ENCODE measurements around the gene JAK3. TPM values are rescaled to one million over a fixed set of nuclear protein-coding genes. Genes with fewer than 3 reads are reported as not detected.

The JAK3 gene
- total and polyA plus RNA-seq, 2 of the 4 experiments (the other 2 are of a cell fraction), result 0.36 to 1.5 TPM

DNA sequence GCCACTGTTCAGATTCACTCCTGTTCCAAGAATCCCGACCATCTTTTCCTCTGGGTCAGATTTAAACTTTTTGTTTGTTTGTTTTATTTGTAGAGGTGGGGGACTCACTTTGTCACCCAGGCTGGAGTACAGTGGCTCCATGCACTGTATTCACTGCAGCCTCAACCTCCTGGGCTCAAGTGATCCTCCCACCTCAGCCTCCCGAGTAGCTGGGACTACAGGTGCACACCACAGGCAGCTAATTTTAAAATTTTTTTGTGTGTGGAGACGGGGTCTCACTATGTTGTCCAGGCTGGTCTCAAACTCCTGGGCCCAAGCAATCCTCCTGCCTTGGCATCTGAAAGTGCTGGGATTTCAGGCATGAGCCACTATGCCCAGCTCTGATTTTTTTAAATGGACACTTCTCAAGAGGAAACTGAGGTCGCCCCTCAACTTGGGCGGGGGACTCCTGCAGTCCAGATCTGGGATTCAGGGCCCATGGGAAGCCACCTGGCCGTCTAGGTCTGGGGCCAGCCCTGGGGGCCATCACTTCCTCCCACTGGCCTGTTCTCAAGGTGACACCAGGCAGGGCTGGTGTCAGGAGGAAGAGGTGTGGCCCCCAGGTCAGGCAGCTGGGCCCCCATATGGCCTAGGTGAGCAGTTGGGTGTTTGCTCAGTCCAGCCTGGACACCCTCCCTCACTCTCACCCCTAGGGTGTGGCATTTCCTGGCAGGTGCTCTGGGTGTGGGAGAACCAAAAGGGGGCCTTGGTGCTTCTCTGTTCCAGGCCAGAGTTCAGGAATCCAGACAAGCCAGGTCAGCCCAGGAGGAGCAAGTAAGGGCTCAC lies 51.6 kb downstream of the JAK3 start:
- no TSS peak for BruUV-seq (replicated peaks)
- TF ChIP-seq FOS (IDR thresholded peaks at IDR 0.05; ENCODE audit: low read depth, low read length) (no peak), NFE2L2 (IDR thresholded peaks at IDR 0.05; ENCODE audit: low read depth, low read length) (no peak), RFX5 (IDR thresholded peaks at IDR 0.05; ENCODE audit: low read depth, low read length) (no peak), MAFK (IDR thresholded peaks at IDR 0.05; ENCODE audit: low read depth, low read length) (no peak), BHLHE40 (IDR thresholded peaks at IDR 0.05; ENCODE audit: low read depth, low read length) (no peak), CHD1 (IDR thresholded peaks at IDR 0.05; ENCODE audit: low read depth, low read length) (no peak), POLR2A (IDR thresholded peaks at IDR 0.05; ENCODE audit: low read depth, low read length) (no peak), MXI1 (IDR thresholded peaks at IDR 0.05; ENCODE audit: borderline replicate concordance, low read depth, low read length) (no peak), CEBPB (IDR thresholded peaks at IDR 0.05; ENCODE audit: low read depth, low read length) (no peak), RAD21 (IDR thresholded peaks at IDR 0.05; ENCODE audit: low read length) (no peak), RCOR1 (IDR thresholded peaks at IDR 0.05; ENCODE audit: insufficient replicate concordance, low read length) (no peak), MAZ (IDR thresholded peaks at IDR 0.05; ENCODE audit: borderline replicate concordance, low read depth, low read length) (no peak)
- TF ChIP-seq, protein P1, sequence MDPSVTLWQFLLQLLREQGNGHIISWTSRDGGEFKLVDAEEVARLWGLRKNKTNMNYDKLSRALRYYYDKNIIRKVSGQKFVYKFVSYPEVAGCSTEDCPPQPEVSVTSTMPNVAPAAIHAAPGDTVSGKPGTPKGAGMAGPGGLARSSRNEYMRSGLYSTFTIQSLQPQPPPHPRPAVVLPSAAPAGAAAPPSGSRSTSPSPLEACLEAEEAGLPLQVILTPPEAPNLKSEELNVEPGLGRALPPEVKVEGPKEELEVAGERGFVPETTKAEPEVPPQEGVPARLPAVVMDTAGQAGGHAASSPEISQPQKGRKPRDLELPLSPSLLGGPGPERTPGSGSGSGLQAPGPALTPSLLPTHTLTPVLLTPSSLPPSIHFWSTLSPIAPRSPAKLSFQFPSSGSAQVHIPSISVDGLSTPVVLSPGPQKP (IDR thresholded peaks at IDR 0.05; ENCODE audit: borderline replicate concordance, low read depth, low read length), result no peak
- TF ChIP-seq, protein P2, sequence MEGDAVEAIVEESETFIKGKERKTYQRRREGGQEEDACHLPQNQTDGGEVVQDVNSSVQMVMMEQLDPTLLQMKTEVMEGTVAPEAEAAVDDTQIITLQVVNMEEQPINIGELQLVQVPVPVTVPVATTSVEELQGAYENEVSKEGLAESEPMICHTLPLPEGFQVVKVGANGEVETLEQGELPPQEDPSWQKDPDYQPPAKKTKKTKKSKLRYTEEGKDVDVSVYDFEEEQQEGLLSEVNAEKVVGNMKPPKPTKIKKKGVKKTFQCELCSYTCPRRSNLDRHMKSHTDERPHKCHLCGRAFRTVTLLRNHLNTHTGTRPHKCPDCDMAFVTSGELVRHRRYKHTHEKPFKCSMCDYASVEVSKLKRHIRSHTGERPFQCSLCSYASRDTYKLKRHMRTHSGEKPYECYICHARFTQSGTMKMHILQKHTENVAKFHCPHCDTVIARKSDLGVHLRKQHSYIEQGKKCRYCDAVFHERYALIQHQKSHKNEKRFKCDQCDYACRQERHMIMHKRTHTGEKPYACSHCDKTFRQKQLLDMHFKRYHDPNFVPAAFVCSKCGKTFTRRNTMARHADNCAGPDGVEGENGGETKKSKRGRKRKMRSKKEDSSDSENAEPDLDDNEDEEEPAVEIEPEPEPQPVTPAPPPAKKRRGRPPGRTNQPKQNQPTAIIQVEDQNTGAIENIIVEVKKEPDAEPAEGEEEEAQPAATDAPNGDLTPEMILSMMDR (conservative IDR thresholded peaks at IDR 0.05; ENCODE audit: low read depth, low read length), result no peak
- TF ChIP-seq, protein P3, sequence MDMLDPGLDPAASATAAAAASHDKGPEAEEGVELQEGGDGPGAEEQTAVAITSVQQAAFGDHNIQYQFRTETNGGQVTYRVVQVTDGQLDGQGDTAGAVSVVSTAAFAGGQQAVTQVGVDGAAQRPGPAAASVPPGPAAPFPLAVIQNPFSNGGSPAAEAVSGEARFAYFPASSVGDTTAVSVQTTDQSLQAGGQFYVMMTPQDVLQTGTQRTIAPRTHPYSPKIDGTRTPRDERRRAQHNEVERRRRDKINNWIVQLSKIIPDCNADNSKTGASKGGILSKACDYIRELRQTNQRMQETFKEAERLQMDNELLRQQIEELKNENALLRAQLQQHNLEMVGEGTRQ (IDR thresholded peaks at IDR 0.05; ENCODE audit: low read depth, low read length), result no peak

More for the DNA sequence above, 51.6 kb downstream of the JAK3 start:
- Histone ChIP-seq H3K18ac (ENCODE audit: low read depth, low read length) (no peak overlapping the region), H3K56ac (ENCODE audit: extremely low read depth, insufficient read depth, low read length) (no peak overlapping the region), H2BK120ac (ENCODE audit: low read depth, low read length) (no peak overlapping the region), H3K4me1 (ENCODE audit: control insufficient read depth, insufficient read depth, low read length) (no peaks in the 10 kb centered on the region), H3K23ac (ENCODE audit: low read depth, low read length) (no peak overlapping the region), H2AFZ (replicated peaks; ENCODE audit: low read length, poor library complexity) (no peak overlapping the region), H4K5ac (ENCODE audit: low read depth, low read length) (no peak overlapping the region), H4K91ac (ENCODE audit: insufficient read depth, low read depth, low read length) (no peak overlapping the region), H3K9me1 (ENCODE audit: insufficient read depth, low read length) (no peaks in the 10 kb centered on the region), H3K4me2 (ENCODE audit: low read depth, low read length) (no peak overlapping the region), H3K9me3 (ENCODE audit: control insufficient read depth, insufficient read depth, low read length) (peaks cover 3% of the 10 kb centered on the region; the same call in 1 of the 2 replicates), H3K4ac (ENCODE audit: low read depth, low read length) (no peak overlapping the region), H2AK9ac (replicated peaks; ENCODE audit: low read depth, low read length, poor library complexity) (no peak overlapping the region), H3K14ac (replicated peaks; ENCODE audit: low read depth, low read length) (no peak overlapping the region), H3K9ac (ENCODE audit: low read depth, low read length) (no peak overlapping the region), H2BK5ac (ENCODE audit: low read depth, low read length, poor library complexity, severe bottlenecking) (no peak overlapping the region), H4K8ac (ENCODE audit: low read depth in 2 of 2, low read length in 2 of 2) (no peak overlapping the region), H4K20me1 (ENCODE audit: insufficient read depth, low read length) (no peaks in the 10 kb centered on the region), H3K79me1 (ENCODE audit: low read depth in 1 of 2, low read length in 2 of 2) (no peaks in the 10 kb centered on the region), H2BK15ac (ENCODE audit: low read depth, low read length) (no peak overlapping the region), H2BK20ac (ENCODE audit: low read depth, low read length) (no peak overlapping the region), H3K27ac (ENCODE audit: insufficient read depth, low read length) (no peak overlapping the region), H3K4me3 (ENCODE audit: insufficient read depth, low read depth, low read length) (no peak overlapping the region), H2AK5ac (ENCODE audit: low read depth, low read length) (no peak overlapping the region), H3K27me3 (ENCODE audit: control insufficient read depth, insufficient read depth, low read length) (peaks cover 65% of the 10 kb centered on the region), H3K36me3 (ENCODE audit: control insufficient read depth, insufficient read depth, low read length) (no peaks in the 10 kb centered on the region)
- POLR2A ChIA-PET (ENCODE audit: unreplicated experiment), result no interaction called here
- 53% methylated on average over 3 of the region's 6 CpGs; no CpG with 5 or more reads in 1 of the 2 experiments for WGBS, 2 experiments (ENCODE audit: extremely low coverage in 2 of 2, insufficient read length in 1 of 2)
- DNase-seq (no peak), ATAC-seq (ENCODE audit: low read depth) (no peak)
- CTCF ChIA-PET, result interaction anchor here (1.7 kb wide), 1 partner anchor 29 kb away, joined by 5 read pairs; no protein-coding TSS in a partner anchor
- intact Hi-C loops (cut with micrococcal nuclease) (no loop called here), dilution Hi-C loops (cut with HindIII; ENCODE audit: low sequenced_read_pairs, unreplicated experiment) (no loop called here), in situ Hi-C loops (cut with MboI; ENCODE audit: low sequenced_read_pairs) (no loop called here)
